LNCaP clone FGC (cell line): ENCODE measurements around the gene COMMD1.

Experiments
- DNase-seq: peaks from one replicate; pipeline ENCODE4 v3.0.0-alpha.2; 2011; ENCODE audit warnings: low read depth
- H3K4me3 ChIP-seq: 2 replicates; pipeline ENCODE4 v1.5.1; 2011; ENCODE audit warnings: mild to moderate bottlenecking, low read depth, low read length, control low read depth
- CTCF ChIP-seq: IDR thresholded peaks from 2 replicates; pipeline ENCODE4 v1.5.1; 2012; ENCODE audit warnings: mild to moderate bottlenecking; ENCODE audit not compliant: control insufficient read depth, insufficient read depth; ENCODE audit errors: extremely low read depth

The COMMD1 gene

DNA sequence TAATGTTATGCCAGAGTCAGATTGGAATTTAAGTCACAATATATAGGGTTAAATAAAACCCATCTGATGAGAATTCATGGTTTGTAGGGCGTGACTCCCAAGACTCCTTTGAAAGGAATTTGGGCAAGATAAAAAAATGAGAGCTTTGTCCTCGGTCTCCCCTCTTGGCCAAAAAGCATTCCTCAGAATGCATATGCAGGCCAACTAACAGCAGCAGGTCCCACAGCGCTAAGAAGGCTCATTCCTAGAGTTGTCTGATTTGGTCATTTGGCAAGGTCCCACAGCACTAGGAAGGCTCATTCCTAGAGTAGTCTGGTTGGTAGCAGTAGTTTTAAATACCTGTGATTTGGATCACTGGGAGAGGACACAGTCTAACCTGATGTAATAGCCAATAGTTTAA is 184.2 kb downstream of the COMMD1 start:
- TF ChIP-seq CTCF, result no peak
- no peak for DNase-seq
- H3K4me3 ChIP-seq, result no peak overlapping the region

- DNase-seq, result no peak
- H3K4me3 ChIP-seq, result no peak overlapping the region
- no peak for TF ChIP-seq CTCF
Measured at GRCh38 chr2:62091471-62091870, 186.0 kb downstream of the COMMD1 start.

GRCh38 chr2:62099050-62099449 is 193.6 kb downstream of the COMMD1 start:
- no peak overlapping the region for H3K4me3 ChIP-seq
- DNase-seq, result no peak
- no peak for TF ChIP-seq CTCF

DNA sequence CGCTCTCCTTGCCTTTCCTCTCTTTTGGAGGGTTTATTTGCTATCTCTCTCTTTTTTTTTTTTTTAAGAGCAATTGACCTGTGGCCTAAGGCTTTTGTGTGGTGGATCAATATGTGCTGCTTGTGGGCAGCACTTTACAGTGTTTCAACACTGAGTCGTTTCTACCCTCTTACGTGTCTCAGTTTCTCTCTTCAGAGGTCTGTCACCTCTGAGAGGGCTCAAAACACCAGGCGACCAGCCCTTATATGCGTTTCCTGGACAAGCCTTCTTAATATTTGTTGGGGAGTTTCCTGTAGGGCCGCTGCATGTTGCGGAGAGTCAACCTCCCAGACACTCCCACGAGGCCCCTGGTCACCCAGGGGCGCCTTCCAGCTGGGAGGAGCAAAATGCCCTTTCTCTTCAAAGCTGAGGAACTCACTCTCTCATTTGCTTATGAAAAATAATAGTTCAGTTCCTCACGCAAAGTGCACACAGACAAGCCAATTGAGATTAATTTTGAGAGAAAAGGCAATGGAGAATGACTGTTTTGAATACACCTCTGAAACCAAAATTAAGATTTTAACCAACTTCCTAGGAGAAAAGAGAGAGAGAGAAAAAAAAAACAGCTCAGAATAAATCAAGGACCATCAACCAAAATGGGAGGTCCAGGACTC is 194.2 kb downstream of the COMMD1 start:
- H3K4me3 ChIP-seq, result no peak overlapping the region
- TF ChIP-seq CTCF, result no peak
- no peak for DNase-seq

- TF ChIP-seq CTCF, result no peak
- no peak for DNase-seq
- H3K4me3 ChIP-seq, result no peak overlapping the region
Measured at GRCh38 chr2:62101886-62102285, 196.4 kb downstream of the COMMD1 start.

DNA sequence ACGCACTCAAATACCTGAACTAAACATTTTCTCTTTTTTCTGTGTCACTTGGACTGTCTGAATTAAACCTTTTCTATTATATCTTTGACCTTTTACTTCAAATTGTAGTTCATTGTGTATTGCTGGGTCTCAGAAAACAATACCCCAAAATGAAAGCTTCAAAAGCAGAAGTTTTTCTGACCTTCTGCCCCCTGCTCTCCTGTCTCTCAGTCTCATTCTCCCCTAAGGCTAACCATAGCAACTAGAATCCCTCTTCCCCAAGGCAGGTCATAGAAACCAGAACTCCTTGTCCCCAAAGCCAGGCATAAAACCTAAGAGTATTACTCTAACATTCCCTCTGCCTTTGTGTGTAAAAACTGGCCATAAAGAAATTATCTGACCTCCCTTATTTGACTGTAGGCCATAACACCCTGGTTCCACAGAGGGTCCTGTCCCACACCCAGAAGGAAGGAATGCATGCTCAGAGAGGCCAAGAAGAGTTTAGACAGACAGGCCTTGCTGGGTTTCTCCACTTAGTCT is 197.0 kb downstream of the COMMD1 start:
- no peak overlapping the region for H3K4me3 ChIP-seq
- DNase-seq, result no peak
- no peak for TF ChIP-seq CTCF

- DNase-seq, result no peak
- TF ChIP-seq CTCF, result no peak
- no peak overlapping the region for H3K4me3 ChIP-seq
Measured at GRCh38 chr2:62109554-62109953, 204.1 kb downstream of the COMMD1 start.
